ES-I3 (cell line): ENCODE measurements around the gene R3HDM1.
"Not testable (repeated sequence)": the region's sequence is repeated elsewhere in the genome, so short reads cannot be mapped to it uniquely, and the experiment has no call there.

Experiments used
- H3K36me3 ChIP-seq: 2 replicates; pipeline ENCODE4 v1.6.1; 2013; ENCODE audit warnings: mild to moderate bottlenecking, low read length, control low read depth, moderate library complexity; ENCODE audit not compliant: insufficient read depth
- H3K4me1 ChIP-seq: 2 replicates; pipeline ENCODE4 v1.6.1; 2013; ENCODE audit warnings: mild to moderate bottlenecking, control low read depth, low read length; ENCODE audit not compliant: insufficient read depth
- H3K9ac ChIP-seq: 2 replicates; pipeline ENCODE4 v1.6.1; 2013; ENCODE audit warnings: low read depth, mild to moderate bottlenecking, low read length, moderate library complexity
- H3K9me3 ChIP-seq: 2 replicates; pipeline ENCODE4 v1.6.1; 2013; ENCODE audit warnings: mild to moderate bottlenecking, low read length, moderate library complexity; ENCODE audit not compliant: control insufficient read depth, insufficient read depth

The R3HDM1 gene

GRCh38 chr2:135685361-135685760 lies 154.1 kb downstream of the R3HDM1 start:
- H3K9ac ChIP-seq: no peak overlapping the region
- no peaks in the 10 kb centered on the region for H3K36me3 ChIP-seq
- no peaks in the 10 kb centered on the region for H3K9me3 ChIP-seq
- H3K4me1 ChIP-seq: no peaks in the 10 kb centered on the region

- Histone ChIP-seq H3K9ac (no peak overlapping the region), H3K36me3 (no peaks in the 10 kb centered on the region), H3K9me3 (no peaks in the 10 kb centered on the region), H3K4me1 (no peaks in the 10 kb centered on the region)
These were observed 157.7 kb downstream of the R3HDM1 start for GRCh38 chr2:135688978-135689377.

GRCh38 chr2:135689679-135690078 lies 158.4 kb downstream of the R3HDM1 start:
- Histone ChIP-seq H3K9me3 (no peaks in the 10 kb centered on the region), H3K9ac (no peak overlapping the region), H3K4me1 (no peaks in the 10 kb centered on the region), H3K36me3 (no peaks in the 10 kb centered on the region)

- Histone ChIP-seq H3K9ac (no peak overlapping the region), H3K4me1 (no peaks in the 10 kb centered on the region), H3K9me3 (no peaks in the 10 kb centered on the region), H3K36me3 (no peaks in the 10 kb centered on the region)
These were observed 163.4 kb downstream of the R3HDM1 start for GRCh38 chr2:135694711-135695110.

- H3K9me3 ChIP-seq: no peaks in the 10 kb centered on the region
- H3K9ac ChIP-seq: no peak overlapping the region
- no peaks in the 10 kb centered on the region for H3K36me3 ChIP-seq
- no peaks in the 10 kb centered on the region for H3K4me1 ChIP-seq
These were observed 167.6 kb downstream of the R3HDM1 start for GRCh38 chr2:135698838-135699237.

GRCh38 chr2:135701442-135701841 lies 170.2 kb downstream of the R3HDM1 start:
- no peaks in the 10 kb centered on the region for H3K4me1 ChIP-seq
- no peak overlapping the region for H3K9ac ChIP-seq
- H3K9me3 ChIP-seq: no peaks in the 10 kb centered on the region
- H3K36me3 ChIP-seq: no peaks in the 10 kb centered on the region

- Histone ChIP-seq H3K36me3 (no peaks in the 10 kb centered on the region), H3K4me1 (no peaks in the 10 kb centered on the region), H3K9me3 (no peaks in the 10 kb centered on the region), H3K9ac (no peak overlapping the region)
These were observed 172.0 kb downstream of the R3HDM1 start for GRCh38 chr2:135703300-135703699.

GRCh38 chr2:135704075-135704474 lies 172.8 kb downstream of the R3HDM1 start:
- H3K9ac ChIP-seq, H3K36me3 ChIP-seq, H3K4me1 ChIP-seq, H3K9me3 ChIP-seq: not testable (repeated sequence)

GRCh38 chr2:135708159-135708558 lies 176.9 kb downstream of the R3HDM1 start:
- no peaks in the 10 kb centered on the region for H3K4me1 ChIP-seq
- H3K9ac ChIP-seq: no peak overlapping the region
- H3K9me3 ChIP-seq: no peaks in the 10 kb centered on the region
- no peaks in the 10 kb centered on the region for H3K36me3 ChIP-seq

GRCh38 chr2:135709992-135710391 lies 178.7 kb downstream of the R3HDM1 start:
- Histone ChIP-seq H3K4me1 (no peaks in the 10 kb centered on the region), H3K9ac (no peak overlapping the region), H3K36me3 (no peaks in the 10 kb centered on the region; the same call in 1 of the 2 replicates), H3K9me3 (no peaks in the 10 kb centered on the region)

GRCh38 chr2:135715086-135715485 lies 183.8 kb downstream of the R3HDM1 start:
- not testable (repeated sequence) for H3K9ac ChIP-seq, H3K4me1 ChIP-seq, H3K9me3 ChIP-seq, H3K36me3 ChIP-seq

GRCh38 chr2:135728064-135728743 lies 196.9 kb downstream of the R3HDM1 start:
- Histone ChIP-seq H3K4me1 (no peaks in the 10 kb centered on the region), H3K36me3 (no peaks in the 10 kb centered on the region), H3K9ac (no peak overlapping the region), H3K9me3 (no peaks in the 10 kb centered on the region)

- Histone ChIP-seq H3K9me3 (no peaks in the 10 kb centered on the region), H3K9ac (no peak overlapping the region), H3K4me1 (no peaks in the 10 kb centered on the region), H3K36me3 (no peaks in the 10 kb centered on the region)
These were observed 201.3 kb downstream of the R3HDM1 start for GRCh38 chr2:135732561-135732960.

- Histone ChIP-seq H3K9ac (no peak overlapping the region), H3K9me3 (no peaks in the 10 kb centered on the region), H3K36me3 (no peaks in the 10 kb centered on the region), H3K4me1 (no peaks in the 10 kb centered on the region)
These were observed 201.8 kb downstream of the R3HDM1 start for GRCh38 chr2:135733045-135733444.

GRCh38 chr2:135736546-135736945 lies 205.3 kb downstream of the R3HDM1 start:
- H3K36me3 ChIP-seq: no peaks in the 10 kb centered on the region
- no peaks in the 10 kb centered on the region for H3K4me1 ChIP-seq
- H3K9me3 ChIP-seq: no peaks in the 10 kb centered on the region
- H3K9ac ChIP-seq: no peak overlapping the region

- Histone ChIP-seq H3K36me3 (no peaks in the 10 kb centered on the region), H3K9ac (no peak overlapping the region), H3K9me3 (no peaks in the 10 kb centered on the region), H3K4me1 (no peaks in the 10 kb centered on the region)
These were observed 208.9 kb downstream of the R3HDM1 start for GRCh38 chr2:135740206-135740605.
